Stimulated activated CD8-positive, alpha-beta memory T cell treated with anti-CD3 and anti-CD28 coated beads, Interleukin-7, amount 100 ng/mL, for 24 hours (primary cell): ENCODE results near the gene TMEM179B.
"Not testable (repeated sequence)": the region's sequence is repeated elsewhere in the genome, so short reads cannot be mapped to it uniquely, and the experiment has no call there.

Experiments used
- DNase-seq: peaks from one replicate; pipeline ENCODE4 v3.0.0-alpha.2; 2020; ENCODE audit warnings: low read depth

Gene TMEM179B

GRCh38 chr11:62789576-62789975 is 2.4 kb downstream of the TMEM179B start:
- DNase-seq: no peak

- peak; percentile 82 for DNase-seq
These were observed 4.4 kb downstream of the TMEM179B start, which contains the start of gene TMEM223 for GRCh38 chr11:62791501-62792201. Gene TMEM223, minus strand, starts transcription at chr11:62792006. Its CDS starts 12 bp downstream, at chr11:62791994.

DNA sequence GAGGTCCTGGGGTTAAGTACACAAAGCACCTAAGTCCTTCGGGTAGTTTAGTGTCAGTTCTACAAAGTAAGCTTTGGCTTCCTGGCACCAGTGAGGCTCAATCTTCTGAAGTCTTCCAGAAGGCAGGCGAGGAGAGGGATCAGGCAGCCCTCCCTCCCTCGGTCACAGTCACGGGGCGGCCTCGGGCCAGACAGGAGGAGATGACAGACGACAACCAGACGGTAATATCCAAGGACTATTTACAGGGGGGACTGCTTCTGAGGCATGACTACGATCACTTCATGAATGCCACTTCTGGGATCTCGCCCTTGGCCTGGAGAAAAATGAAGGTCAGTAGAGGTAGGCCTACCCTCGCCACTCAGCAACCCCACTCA is 5.0 kb downstream of the TMEM179B start:
- no peak for DNase-seq

DNA sequence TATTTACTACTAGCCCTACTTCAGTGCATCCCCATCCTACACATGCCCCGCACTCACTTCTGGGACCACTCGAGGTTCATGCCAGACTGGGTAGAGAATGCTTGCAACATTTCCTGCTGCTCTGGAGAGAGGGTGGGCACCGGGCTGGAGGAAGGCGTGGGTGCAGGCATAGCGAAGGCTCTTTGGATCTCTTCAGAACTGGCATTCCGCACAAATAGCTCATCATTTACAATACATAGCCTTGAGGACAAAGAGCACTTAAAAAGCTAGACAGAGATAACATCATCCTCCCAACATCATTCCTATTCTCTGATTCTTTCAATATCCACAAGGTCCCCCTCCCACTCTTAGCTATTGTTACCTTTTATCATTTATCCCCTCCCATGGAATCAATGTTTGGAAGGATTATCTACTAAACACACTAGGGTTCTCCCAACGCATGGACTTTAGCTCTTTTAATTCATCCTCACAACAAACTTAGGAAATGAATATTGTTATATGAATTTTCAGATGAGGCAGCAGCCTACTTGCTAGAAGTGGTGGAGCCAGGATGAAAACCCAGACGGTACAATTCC is 7.1 kb downstream of the TMEM179B start:
- no peak for DNase-seq

DNA sequence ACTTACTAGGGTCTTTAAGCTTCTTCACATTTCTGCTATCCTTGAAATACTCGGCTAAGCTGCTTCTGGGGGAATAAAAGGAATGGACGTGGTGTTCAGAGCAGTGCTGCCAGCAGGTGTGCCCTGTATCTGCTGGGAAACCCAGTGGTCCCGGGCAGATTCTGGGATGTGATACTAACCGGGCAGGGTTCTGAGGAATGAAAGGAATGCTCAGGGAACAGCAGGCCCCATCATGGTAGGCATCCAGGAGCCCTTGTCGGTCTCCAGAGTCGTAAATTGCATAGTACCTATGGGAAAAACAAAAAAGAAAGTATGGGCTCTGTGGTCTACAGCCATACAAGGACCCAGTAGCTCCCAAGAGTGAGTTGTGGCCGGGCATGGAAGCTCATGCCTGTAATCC is 9.1 kb downstream of the TMEM179B start:
- DNase-seq: no peak

GRCh38 chr11:62799486-62799885 is 12.3 kb downstream of the TMEM179B start:
- DNase-seq: no peak

DNA sequence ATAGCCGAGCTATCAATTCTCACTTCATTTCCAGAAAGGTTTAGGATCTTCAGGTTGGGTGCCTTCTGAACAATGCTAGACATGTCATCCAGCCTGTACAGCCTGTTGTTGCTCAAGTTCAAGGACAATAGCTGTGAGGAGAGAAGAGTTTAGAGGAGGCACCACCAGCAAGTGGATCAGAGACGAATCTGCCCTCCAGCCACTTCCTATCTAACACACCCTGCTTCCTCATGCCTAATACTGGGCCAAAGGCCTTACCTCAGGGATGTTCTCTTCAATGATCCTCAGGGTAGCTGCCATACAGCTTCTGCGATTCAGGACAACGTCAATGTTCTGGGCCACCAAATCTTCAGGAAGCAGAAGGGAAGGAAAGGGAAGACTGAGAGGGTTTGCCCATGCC is 13.9 kb downstream of the TMEM179B start:
- no peak for DNase-seq

GRCh38 chr11:62804310-62805075 is 17.3 kb downstream of the TMEM179B start:
- no peak for DNase-seq

- DNase-seq: peak; percentile 88
These were observed 18.1 kb downstream of the TMEM179B start, which contains the start of gene NXF1 for GRCh38 chr11:62805076-62805892. Gene NXF1, minus strand, starts transcription at chr11:62805440. Its CDS starts 84 bp downstream, at chr11:62805356.

DNA sequence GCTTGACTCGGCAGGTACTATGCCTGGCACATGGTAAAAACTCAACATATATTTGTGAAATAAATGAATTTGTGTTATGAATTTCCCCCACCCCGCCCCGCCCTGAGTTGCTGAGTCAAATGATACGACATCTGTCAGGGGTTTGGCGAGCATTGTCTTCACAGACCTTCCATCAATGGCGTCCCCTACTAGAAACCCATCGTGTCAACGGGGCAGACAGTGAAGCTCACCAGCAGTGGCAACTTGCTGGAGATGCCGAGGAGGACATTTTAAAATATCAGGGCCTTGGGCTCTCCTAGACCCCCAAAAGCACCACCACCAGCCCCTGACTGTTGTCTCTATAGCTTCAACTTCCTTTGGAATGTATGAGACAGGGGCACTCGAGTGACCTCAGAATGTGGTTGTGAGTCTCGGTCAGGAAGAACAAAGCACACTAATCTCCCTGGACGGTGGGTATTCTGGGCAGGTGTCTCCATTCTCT is 18.8 kb downstream of the TMEM179B start:
- no peak for DNase-seq

DNA sequence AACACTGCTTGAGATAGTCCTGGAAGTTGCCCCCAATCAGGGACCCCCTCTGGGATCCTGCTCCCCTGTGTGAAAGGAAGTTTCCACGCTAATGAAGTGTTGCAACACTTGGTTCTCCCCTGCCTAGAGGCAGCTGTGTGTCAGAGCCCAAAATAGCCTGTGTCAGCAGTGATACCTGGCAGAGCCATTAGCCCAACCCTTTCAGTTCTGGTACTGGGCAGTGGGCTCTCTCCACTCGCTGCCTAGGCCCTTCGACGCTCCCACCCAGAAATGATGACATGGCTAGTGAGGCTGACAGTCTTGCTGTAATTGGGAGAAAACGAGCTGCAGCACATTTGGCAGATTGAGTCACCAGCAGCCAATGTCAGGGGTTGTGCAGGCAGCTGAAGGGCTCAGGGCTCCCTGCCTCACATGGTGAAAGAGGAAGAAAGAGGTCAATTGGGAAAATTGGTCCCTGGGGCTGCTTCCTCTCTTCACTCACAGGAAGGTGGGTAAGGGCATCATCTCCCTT is 19.5 kb downstream of the TMEM179B start:
- no peak for DNase-seq

DNA sequence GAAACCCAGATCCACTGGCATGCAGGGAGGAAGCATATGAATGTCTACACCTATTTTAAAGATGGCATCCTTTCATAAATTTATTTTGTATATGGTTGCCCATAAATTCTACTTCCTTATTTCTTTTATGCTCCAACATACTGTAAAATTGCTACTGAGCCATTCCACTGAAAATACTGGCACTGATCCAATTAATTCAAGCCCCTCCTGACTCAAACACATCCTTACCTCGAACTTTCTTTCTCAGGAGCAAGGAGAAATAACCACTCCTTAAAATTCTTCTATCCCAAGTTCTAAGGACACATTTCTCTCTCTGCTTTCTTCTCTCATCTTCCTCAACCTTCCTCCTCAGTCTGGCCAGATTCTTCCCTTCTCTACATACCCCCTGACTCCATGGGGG is 23.5 kb downstream of the TMEM179B start:
- DNase-seq: no peak

DNA sequence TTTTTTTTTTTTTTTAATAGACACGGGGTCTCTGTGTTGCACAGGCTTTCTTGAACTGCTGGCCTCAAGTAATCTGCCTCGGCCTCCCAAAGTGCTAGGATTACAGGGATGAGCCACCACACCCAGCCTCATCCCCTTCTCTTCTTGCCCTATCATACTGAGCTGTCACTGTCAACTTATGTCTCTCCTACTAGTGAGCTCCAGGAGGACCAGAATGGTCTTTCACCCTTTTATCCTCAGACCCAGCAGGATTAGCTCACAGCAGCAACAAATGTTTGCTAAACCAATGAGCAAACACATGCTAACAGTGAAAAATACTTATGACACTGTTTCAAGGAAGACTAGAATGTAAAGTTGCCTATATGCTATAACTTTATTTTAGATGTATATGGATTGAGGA is 24.5 kb downstream of the TMEM179B start:
- no peak for DNase-seq

DNA sequence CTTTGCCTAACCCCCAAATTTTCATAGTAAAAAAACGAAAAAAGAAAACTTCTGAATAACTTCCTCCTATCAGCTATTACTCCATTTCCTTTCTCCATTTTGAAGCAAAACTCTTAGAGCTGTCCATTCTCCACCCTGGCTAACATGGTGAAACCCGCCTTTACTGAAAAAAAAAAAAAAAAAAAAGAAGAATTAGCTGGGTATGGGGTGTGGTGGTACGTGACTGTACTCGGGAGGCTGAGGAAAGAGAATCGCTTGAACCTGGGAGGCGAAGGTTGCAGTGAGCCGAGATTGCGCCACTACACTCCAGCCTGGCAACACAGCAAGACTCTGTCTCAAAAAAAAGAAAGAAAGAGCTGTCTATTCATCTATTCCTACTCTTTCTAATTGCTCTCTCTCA is 29.4 kb downstream of the TMEM179B start:
- DNase-seq: no peak

GRCh38 chr11:62817129-62817528 is 29.9 kb downstream of the TMEM179B start:
- no peak for DNase-seq

DNA sequence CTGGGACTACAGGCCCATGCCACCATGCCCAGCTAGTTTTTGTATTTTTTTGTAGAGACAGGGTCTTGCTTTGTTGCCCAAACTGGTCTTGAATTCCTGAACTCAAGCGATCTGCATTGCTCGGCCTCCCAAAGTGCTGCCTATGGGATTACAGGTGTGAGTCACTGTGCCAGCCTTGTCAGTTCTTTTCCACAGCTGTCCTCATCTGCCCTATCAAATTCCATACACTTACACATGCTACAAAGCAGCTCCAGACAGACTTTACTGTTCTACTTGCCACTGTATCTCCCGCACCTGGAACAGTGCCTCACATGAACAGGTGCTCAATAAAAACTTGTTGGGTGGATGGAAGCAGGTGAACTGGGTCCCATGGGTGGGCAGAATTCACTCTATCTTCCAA is 36.5 kb downstream of the TMEM179B start:
- no peak for DNase-seq

- not testable (repeated sequence) for DNase-seq
These were observed 40.9 kb downstream of the TMEM179B start for GRCh38 chr11:62828130-62828529.

DNA sequence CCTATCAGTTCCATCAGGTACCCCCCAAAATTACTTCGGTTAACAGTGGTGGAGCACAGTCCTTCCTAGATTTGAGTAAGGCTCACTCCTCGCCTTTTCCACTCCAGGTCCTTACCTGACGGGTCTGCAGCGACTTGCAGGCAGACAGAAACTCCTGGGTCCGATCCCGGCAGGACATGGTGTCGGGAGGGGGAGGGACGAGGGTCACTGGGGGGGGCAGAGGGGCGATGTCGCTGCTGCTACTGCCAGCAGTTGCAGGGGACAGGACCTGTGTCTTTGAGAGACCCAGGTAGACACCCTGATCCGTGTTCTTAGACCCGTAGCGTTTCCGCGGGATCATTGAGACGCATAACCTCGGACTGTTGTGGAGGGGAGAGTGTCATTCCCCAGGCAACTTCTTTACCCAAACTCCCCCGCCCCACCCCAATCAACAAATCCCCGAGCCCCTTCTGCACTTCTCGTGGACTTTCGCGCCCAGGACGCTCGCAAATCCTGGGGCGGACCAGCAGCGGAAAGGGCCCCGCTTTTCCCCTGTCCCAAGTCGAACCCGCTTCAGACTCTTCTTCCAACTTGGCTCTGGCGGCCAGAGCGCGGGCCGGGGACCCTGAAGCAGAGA is 43.8 kb downstream of the TMEM179B start:
- DNase-seq: peak; percentile 4

DNA sequence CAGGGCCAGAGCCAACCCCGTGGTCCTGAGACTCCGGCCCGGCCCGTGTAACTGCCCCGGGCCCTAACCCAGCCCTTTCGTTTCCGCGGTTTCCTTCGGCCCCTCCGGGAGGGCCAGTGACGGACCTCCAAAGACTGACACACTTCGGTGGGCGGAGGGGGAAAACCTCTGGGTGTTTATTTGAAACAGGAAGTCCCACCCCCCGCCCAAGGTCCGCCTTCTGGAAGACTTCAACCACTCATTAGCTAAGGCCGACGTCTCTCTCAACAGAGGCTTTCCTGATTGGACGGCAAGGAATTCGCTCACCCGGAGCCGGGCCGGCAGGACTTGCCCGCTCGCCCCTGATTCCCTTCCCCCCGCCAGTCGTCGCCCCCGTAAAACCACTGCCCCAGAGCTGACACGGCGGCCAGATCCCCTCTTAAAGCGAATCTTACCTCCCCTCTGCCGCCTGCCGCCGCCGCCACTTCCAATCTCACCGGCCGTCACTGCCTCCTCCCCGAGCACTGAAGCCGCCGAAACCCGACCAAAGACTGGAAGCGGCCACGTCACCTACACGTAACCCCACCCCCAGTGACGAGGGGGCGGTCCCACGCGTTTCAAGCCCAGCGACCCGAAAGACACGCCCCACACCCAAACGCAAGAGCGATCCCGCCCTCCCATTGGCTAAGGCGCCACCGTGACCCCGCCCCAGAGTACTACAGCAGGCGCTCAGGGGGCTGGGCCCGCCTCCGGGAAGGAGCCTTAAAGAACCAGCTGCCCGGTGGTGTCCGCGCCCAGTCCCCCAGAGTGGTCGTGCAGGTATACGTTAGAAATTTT is 44.5 kb downstream of the TMEM179B start, which contains the start of gene STX5:
TSS of gene STX5 (minus strand) at position 532 of the 816 bp plus-strand sequence. CDS start 808 bp downstream, outside the sequence.
- peak; percentile 100 for DNase-seq
